ENCODE measurements around the gene MOBP. TPM values are rescaled to one million over a fixed set of nuclear protein-coding genes. Genes with fewer than 3 reads are reported as not detected.

Gene MOBP
- total and polyA plus RNA-seq, 2 of the 8 experiments (the other 6 are each of a cell fraction or from before 2014, with no cell fraction given): 0.06 to 0.50 TPM

DNA sequence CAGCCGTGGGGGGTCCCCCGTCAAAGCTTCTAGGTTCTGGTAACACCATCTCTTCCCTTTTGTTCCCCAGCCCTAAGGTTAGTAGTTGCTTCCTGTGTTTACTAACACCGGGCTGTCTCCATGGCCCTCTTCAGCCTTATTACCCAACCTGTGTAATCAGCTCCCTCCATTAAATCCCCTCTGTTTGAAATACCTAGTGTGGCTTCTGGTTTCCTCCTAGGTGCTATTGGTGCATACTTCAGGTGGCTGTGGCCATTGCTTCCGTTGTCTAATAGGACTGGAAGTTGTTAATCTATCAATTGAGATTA, 35.3 kb downstream of the MOBP start:
- Histone ChIP-seq H3K56ac (replicated peaks; ENCODE audit: insufficient read length, low read depth, low read length) (no peak overlapping the region), H3K4me1 (replicated peaks in 1 of 4; ENCODE audit: control insufficient read depth in 3 of 4, insufficient read depth in 4 of 4, low read length in 3 of 4) (peaks cover 0 to 12% (median 4%) of the 10 kb centered on the region in 4 experiments; a peak in 6 of 7 replicates), H3K9me3 (ENCODE audit: insufficient read depth in 2 of 2, low read depth in 1 of 2, low read length in 1 of 2) (peaks cover 0 to 2% of the 10 kb centered on the region in 2 experiments; a peak in 1 of 4 replicates), H3K79me2 (ENCODE audit: control insufficient read depth in 1 of 2, insufficient read depth in 2 of 2, low read length in 2 of 2) (no peaks in the 10 kb centered on the region), H3K4me3 (ENCODE audit: extremely low read depth in 1 of 4, insufficient read depth in 2 of 4, low read depth in 3 of 4, low read length in 4 of 4) (no peak overlapping the region), H3K27ac (ENCODE audit: low read depth, low read length) (no peak overlapping the region), H2BK12ac (ENCODE audit: low read depth, low read length) (no peak overlapping the region), H2BK15ac (ENCODE audit: low read length) (no peak overlapping the region), H3K27me3 (replicated peaks in 1 of 4; ENCODE audit: control insufficient read depth in 3 of 4, extremely low read depth in 1 of 4, insufficient read depth in 3 of 4, low read length in 3 of 4) (peaks cover 6 to 12% (median 8%) of the 10 kb centered on the region in 4 experiments; a peak in 5 of 7 replicates), H3K79me1 (ENCODE audit: low read depth, low read length) (no peaks in the 10 kb centered on the region), H3K23ac (ENCODE audit: insufficient read length) (no peak overlapping the region), H4K5ac (ENCODE audit: insufficient read length, low read depth, low read length) (no peak overlapping the region), H2AFZ (ENCODE audit: low read length) (no peak overlapping the region), H2AK5ac (ENCODE audit: low read depth, low read length) (no peak overlapping the region), H3K9ac (replicated peaks in 1 of 4; ENCODE audit: extremely low read depth in 1 of 4, low read depth in 3 of 4, low read length in 3 of 4) (no peak overlapping the region), H2BK20ac (ENCODE audit: low read length) (no peak overlapping the region), H2BK120ac (replicated peaks; ENCODE audit: low read depth, low read length) (no peak overlapping the region), H3K14ac (ENCODE audit: insufficient read length) (no peak overlapping the region), H3K36me3 (ENCODE audit: control insufficient read depth in 2 of 4, insufficient read depth in 4 of 4, low read length in 3 of 4) (0 out of 8 replicates have a peak, but pooled peaks cover 0 to 2% (median 0%) of the 10 kb centered on the region in 4 experiments), H4K91ac (replicated peaks; ENCODE audit: insufficient read length, low read length) (no peak overlapping the region), H3K4ac (replicated peaks; ENCODE audit: insufficient read length, low read depth, low read length) (no peak overlapping the region), H2BK5ac (ENCODE audit: low read depth, low read length) (no peak overlapping the region), H3K18ac (ENCODE audit: extremely low read depth, low read length) (no peak overlapping the region), H4K8ac (ENCODE audit: extremely low read depth, insufficient read depth, low read length) (no peak overlapping the region), H3K4me2 (ENCODE audit: insufficient read depth in 1 of 2, low read depth in 2 of 2, low read length in 2 of 2) (no peak overlapping the region), H4K20me1 (replicated peaks in 1 of 2; ENCODE audit: control insufficient read depth in 1 of 2, insufficient read depth in 2 of 2, low read length in 2 of 2) (no peaks in the 10 kb centered on the region), H3K23me2 (ENCODE audit: low read depth, low read length) (no peaks in the 10 kb centered on the region; the same call in 1 of the 2 replicates)
- 98% methylated on average over 4 of the region's 4 CpGs; no CpG with 5 or more reads in 1 of the 2 experiments for WGBS, 2 experiments (ENCODE audit: extremely low coverage in 1 of 2, insufficient coverage in 1 of 2, insufficient read length in 1 of 2, insufficient replicate concordance in 2 of 2, low coverage in 1 of 2, low lambda C conversion rate in 2 of 2, missing lambda C conversion rate in 1 of 2)
- DNase-seq (ENCODE audit: low read depth in 1 of 2, low spot score in 2 of 2) (no peak), FAIRE-seq (no peak)
- TF ChIP-seq EZH2 (IDR thresholded peaks at IDR 0.05; ENCODE audit: low read depth, low read length, severe bottlenecking): no peak
- no peak for TF ChIP-seq POLR2AphosphoS5 (IDR thresholded peaks at IDR 0.05; ENCODE audit: low read depth, low read length)
- TF ChIP-seq CBX8 (IDR thresholded peaks at IDR 0.05; ENCODE audit: borderline replicate concordance, low read depth, low read length): no peak
- TF ChIP-seq FOSL1 (IDR thresholded peaks at IDR 0.05; ENCODE audit: insufficient read depth, low read depth, low read length): no peak
- no peak for TF ChIP-seq POLR2A (IDR thresholded peaks at IDR 0.05; ENCODE audit: control extremely low read depth in 1 of 2, low read depth in 2 of 2, low read length in 2 of 2)
- TF ChIP-seq NANOG (IDR thresholded peaks at IDR 0.05; ENCODE audit: insufficient read depth, low read depth, low read length, poor library complexity, severe bottlenecking): no peak
- no peak for TF ChIP-seq KDM4A (IDR thresholded peaks at IDR 0.05; ENCODE audit: low read depth, low read length, severe bottlenecking)
- no peak for TF ChIP-seq CHD2 (IDR thresholded peaks at IDR 0.05; ENCODE audit: low read length)
- ChIA-PET POLR2A (ENCODE audit: partially characterized antibody) (interaction anchor here (1.1 kb wide), 1 partner anchor 95 kb away, joined by 5 read pairs; no protein-coding TSS in a partner anchor), CTCF (ENCODE audit: partially characterized antibody) (interaction anchor here (1.3 kb wide), 1 partner anchor 56 kb away, joined by 4 read pairs; no protein-coding TSS in a partner anchor)

All from H1 (cell line).